NCI-H526 (cell line): Measurements from ENCODE around the gene LMAN1L.

Source experiments
- DNase-seq, 2 experiments: peaks; one replicate each; lab custom pipeline; 2025; lab: John Stamatoyannopoulos, UW

The LMAN1L gene

DNA sequence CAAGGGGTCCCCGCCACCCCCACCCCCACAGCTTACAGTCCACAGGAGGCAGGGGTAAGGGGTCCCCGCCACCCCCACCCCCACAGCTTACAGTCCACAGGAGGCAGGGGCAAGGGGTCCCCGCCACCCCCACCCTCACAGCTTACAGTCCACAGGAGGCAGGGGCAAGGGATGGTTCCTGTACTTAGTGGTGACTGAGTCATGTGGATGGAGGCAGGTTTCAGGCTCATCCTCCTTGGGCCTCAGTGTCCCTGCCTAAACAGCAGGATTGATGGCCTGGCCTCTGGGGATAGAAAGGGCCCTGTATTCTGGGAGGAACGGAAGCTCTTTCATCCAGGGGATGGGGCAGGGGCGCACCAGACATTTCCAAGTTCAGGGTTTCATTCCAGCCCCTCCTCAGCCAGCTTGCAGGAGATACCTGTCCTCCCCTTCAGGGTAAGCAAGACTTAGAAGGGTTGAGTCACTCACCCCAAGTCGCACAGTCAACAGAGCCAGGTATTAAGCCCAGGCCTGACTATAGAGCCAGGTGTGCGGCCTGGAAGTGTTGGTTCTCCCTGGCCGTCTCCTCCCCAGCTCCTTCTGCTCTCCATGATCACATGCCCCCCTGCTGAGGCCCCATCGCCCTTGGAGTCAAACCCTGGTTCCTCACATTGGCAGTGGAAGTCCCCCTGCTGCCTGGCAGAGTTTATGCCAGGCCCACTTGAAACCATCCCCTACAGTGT, 18.2 kb upstream of the LMAN1L start:
- no peak for DNase-seq

DNA sequence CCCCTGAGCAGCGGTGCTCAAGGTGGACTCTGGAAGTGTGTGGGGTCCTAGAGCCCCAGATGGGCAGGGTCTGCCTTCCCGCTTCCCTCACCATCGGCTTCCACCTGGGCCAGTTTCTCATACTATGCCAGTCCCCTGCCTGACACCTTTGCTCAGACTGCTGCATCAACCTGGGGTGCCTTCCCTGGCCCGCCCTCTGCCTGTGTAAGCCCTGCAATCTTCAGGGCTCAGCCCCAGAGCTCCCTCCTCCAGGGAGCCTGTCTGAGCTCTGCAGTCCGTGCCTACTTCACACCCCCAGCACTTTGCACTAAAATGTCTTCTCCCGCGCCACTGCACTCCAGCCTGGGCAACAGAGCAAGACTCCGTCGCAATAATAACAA, 17.7 kb upstream of the LMAN1L start:
- no peak for DNase-seq

DNA sequence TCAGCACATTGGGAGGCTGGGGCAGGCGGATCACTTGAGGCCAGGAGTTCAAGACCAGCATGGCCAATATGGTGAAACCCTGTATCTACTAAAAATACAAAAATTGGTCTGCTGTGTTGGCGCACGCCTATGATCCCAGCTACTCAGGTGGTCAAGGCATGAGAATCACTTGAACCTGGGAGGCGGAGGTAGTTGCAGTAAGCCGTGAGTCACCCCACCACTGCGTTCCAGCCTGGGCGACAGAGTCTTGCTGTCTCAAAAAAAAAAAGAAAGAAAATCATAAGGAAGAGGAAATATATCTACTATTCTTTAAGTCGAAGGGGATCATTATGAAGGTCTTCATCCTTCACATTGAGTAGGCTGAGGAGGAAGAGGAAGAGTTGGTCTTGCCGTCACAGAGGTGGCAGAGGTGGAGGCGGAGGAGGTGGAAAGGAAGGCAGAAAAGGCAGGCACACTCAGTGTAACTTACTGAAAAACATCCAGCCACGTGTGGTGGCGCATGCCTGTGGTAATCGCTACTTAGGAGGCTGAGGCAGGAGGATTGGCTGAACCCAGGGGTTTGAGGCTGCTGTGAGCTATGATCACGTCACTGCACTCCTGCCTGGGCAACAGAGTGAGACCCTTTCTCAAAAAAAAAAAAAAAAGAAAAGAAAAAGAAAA, 16.5 kb upstream of the LMAN1L start:
- no peak for DNase-seq

DNA sequence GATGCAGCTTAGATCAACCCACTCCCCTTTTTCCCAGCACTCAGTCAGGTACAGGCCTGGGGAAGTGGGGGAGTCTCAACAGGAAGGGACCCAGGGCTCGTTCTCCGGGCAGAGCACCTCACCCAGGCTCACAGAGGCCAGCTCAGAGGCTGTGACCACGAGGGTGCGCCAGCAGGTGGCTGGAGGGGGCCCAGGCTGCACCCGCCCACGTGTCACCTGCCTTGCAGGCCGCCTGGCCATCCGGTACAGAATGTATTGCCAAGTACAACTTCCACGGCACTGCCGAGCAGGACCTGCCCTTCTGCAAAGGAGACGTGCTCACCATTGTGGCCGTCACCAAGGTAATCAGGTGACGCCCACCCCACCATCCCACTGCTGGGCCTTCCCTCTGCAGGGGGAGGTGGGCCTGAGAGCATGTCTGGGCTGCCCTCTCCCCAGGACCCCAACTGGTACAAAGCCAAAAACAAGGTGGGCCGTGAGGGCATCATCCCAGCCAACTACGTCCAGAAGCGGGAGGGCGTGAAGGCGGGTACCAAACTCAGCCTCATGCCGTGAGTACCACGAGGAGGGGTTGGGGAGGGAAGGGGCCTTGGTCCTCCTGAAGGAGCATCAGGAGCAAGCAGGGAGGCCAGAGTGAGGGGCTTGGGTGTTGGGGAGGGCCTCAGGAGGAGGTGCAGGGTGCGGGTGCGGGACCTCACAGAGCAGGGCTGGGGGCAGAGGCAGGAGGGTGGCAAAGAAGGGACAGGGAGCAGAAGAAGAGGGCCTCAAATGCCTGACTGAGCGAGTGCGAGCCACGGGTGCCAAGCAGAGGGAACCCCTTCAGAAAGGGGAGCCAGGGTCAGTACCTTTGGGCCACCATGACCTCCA, 14.0 kb upstream of the LMAN1L start:
- no peak for DNase-seq

DNA sequence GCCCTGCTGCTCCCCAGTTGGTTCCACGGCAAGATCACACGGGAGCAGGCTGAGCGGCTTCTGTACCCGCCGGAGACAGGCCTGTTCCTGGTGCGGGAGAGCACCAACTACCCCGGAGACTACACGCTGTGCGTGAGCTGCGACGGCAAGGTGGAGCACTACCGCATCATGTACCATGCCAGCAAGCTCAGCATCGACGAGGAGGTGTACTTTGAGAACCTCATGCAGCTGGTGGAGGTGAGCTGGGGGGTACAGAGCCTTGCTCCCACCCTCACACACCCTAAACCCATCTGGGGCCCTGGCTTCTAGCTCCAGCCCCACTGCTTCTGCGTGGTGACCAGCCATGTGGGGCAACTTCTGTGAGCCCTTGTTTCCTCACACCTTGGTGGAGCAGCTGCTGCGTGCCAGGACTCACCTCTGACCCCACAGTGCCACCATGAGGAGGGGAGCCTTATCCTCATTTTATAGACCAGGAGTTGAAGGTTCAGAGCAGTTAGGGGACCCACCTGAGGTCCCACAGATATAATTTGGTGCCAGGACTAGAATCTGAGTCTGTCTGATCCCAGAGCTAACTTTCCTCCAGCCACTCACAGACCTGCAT, 13.3 kb upstream of the LMAN1L start:
- DNase-seq = no peak

DNA sequence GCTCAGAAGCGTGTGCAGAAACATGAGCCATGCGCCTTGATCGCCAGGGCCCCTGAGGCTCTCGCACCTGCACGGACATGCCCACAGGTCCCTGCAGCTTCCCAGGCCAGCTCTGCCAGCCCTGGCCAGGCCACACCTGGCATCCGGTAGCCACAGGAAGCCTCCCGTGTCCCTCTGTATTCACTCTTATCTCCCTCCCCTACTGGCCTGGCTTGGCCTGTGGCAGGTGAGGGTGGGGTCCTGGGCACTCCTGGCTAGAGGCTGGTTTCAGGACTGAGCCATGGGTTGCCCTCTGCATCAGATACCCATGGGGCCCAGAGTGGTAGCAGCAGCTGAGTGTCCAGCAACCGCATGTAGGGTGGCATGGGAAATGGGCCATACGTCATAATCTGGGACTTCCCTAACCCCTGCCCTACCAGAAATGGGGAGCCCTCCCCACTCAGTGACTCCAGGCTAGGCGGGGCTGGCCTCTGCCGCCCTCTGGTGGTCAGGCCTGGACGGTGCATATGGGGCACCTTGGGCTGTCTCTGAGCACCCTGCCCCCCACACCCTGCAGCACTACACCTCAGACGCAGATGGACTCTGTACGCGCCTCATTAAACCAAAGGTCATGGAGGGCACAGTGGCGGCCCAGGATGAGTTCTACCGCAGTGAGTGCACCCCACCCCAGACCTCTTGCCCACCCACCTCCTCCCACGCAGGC, 12.6 kb upstream of the LMAN1L start:
- DNase-seq = peak; percentile 32 to 79

DNA sequence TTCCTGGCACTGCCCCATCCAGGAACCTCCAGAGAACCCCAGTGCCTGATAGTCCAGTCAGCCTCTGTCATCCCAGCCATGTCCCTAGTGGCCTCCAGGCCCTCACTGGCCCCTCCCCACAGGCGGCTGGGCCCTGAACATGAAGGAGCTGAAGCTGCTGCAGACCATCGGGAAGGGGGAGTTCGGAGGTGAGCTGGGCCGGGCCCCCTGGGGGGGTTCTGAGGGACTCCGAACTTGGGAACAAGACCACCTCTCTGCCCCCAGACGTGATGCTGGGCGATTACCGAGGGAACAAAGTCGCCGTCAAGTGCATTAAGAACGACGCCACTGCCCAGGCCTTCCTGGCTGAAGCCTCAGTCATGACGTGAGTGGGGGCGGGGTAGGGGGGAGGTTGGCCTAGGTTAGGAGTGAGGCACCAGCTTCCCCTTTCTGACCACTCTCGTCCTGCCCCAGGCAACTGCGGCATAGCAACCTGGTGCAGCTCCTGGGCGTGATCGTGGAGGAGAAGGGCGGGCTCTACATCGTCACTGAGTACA, 12.0 kb upstream of the LMAN1L start:
- no peak for DNase-seq

DNA sequence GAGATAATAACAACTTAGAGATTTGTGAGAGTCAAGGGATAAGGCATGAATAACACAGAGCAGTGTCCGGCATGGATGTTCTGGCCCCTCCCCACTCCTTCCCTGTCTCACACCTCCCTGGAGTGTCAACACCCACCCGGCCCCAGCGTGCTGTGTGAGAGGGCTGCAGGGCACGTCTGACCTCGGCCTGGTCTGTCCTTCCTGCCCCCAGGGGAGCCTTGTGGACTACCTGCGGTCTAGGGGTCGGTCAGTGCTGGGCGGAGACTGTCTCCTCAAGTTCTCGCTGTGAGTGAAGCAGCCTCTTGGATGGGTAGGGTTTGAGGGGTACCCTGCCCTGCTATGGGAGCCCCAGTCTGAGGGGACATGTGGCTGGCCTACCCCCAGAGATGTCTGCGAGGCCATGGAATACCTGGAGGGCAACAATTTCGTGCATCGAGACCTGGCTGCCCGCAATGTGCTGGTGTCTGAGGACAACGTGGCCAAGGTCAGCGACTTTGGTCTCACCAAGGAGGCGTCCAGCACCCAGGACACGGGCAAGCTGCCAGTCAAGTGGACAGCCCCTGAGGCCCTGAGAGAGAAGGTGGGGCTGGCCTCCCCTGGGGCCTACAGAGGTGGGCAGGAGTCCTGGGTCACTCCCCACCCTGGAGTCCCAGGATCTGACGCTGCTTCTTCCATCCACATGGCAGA, 11.2 kb upstream of the LMAN1L start:
- DNase-seq = no peak

DNA sequence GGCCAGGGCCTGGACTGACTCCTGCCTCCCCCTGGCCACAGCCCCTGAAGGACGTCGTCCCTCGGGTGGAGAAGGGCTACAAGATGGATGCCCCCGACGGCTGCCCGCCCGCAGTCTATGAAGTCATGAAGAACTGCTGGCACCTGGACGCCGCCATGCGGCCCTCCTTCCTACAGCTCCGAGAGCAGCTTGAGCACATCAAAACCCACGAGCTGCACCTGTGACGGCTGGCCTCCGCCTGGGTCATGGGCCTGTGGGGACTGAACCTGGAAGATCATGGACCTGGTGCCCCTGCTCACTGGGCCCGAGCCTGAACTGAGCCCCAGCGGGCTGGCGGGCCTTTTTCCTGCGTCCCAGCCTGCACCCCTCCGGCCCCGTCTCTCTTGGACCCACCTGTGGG, 10.3 kb upstream of the LMAN1L start:
- no peak for DNase-seq

DNA sequence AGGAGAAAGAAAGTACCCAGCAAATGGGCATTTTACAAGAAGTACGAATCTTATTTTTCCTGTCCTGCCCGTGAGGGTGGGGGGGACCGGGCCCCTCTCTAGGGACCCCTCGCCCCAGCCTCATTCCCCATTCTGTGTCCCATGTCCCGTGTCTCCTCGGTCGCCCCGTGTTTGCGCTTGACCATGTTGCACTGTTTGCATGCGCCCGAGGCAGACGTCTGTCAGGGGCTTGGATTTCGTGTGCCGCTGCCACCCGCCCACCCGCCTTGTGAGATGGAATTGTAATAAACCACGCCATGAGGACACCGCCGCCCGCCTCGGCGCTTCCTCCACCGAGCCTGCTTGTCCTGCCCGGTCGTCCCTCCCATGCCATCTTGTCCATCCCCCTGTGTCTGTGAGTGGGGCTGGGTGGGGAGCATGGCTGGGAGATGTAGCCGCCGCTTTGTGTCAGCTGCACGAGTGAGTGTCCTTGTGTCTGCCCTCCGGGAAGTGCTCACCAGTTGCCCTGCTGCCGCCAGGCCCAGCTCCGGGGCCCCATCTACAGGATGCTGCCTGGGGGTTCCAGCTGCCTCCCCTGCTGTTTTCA, 9.7 kb upstream of the LMAN1L start:
- no peak for DNase-seq

DNA sequence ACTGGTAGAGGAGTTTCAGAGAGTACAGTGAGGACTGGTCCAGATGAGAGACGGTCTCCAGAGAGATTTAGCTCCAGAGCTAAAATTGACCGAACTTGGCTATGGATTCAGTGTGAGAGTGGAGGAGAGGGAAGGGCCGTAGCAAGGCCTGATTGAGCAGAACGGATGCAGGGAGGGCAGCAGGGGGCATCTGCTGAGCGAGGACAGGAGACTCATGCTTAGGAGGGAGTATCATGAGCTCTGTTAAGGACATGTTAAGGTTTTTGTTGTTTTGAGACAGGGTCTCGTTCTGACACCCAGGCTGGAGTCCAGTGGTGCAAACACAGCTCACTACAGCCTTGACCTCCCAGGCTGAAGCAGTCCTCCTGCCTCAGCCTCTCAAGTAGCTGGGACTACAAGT, 7.7 kb upstream of the LMAN1L start:
- no peak for DNase-seq

DNA sequence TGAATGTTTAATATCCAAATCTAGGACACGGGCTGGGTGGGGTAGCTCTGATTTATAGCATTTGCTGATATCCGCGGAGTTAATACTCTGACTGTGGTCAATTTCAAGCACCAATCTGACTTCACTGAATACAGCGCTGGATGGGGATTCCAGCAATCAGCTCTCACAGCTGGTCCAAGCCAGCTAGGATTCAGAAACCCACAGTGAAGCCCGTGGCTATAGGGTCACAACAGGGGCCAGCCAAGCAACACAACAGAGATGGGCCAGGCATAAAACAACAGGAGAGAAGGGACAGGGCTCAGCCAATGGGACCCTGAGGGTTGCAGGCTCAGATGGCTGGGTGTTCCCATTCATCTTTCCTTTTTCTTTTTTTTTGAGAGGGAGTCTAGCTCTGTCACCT, 5.4 kb upstream of the LMAN1L start:
- no peak for DNase-seq

DNA sequence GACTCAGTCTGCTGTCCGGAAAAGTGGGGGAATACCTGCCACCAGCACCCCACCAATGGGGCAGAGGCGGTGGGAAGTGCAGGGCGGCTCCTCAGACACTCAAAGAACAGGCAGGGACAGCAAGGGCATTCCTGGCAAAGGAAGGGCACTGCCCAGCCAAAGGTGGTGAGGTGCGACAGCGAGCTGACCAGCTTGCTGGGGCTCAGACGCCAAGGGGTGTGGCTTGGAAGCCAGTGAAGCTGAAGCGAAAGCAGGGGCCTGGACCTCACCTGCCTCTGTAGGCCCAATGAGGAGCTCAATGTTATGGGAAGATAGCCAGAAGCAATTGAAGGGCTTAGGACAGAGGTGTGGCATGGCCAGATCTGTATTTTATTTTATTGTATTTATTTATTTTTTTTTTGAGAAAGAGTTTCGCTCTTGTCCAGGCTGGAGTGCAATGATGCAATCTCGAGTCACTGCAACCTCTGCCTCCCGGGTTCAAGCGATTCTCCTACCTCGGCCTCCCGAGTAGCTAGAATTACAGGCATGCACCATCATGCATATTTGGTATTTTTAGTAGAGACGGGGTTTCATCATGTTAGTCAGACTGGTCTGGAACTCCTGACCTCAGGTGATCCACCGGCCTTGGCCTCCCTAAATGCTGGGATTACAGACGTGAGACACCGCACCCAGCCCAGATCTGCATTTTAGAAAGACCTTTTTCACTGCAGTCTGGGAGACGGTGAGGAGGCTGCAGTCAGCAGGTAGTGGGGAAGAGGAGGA, 4.4 kb upstream of the LMAN1L start:
- DNase-seq = no peak

DNA sequence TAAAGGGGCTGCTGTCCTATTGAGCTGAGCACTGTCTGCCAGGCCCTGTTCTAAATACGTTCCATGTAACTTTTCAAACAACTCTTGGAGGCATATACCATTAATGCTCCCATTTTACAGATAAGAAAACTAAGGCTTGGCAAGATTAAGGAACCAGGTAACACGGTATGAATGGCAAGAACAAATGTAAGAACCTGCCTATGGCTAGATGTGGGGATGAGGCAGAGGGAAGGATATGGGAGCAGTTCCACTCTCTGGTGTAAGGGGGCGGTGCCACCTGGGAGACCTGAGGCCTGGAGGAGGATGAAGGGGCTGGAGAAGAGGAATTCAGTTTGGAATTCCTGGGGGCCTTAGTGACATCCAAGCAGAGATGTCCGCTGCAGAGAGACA, 3.8 kb upstream of the LMAN1L start:
- peak in 1 of 2 experiments; percentile 16 for DNase-seq

DNA sequence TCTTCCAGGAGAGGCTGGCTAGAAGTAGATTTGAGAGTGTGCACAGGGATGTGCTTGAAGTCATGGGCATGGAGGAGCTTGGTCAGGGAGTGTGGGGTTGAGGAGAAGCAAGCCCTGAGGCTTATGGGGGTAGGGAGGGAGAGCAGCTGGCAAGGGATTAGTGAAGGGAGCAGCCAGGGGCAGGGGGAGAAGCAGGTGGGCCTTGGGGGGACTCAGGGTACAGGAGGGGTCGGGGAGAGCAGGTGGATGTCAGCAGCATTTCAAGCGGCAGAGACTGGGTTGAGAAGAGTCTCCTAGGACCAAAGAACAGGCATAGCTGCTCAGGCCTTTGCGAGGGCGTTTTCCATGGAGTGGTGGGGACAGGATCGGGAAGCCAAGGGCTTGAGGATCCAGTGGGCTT, 3.4 kb upstream of the LMAN1L start:
- no peak for DNase-seq

DNA sequence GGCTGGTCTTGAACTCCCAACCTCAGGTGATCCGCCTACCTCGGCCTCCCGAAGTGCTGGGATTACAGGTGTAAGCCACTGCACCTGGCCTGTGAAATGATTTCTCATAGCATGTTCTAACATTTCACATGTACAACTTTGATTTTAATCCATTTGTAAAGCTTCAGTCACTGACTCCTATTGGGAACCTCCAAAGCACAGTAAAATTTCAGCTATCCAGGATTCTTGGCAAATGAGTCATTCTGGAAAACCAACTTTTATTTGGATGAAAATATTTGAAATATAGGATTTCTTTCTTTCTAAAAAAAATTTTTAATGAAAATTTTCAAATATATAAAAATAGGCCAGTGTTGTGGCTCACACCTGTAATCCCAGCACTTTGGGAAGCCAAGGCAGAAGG, 2.7 kb upstream of the LMAN1L start:
- DNase-seq = no peak

DNA sequence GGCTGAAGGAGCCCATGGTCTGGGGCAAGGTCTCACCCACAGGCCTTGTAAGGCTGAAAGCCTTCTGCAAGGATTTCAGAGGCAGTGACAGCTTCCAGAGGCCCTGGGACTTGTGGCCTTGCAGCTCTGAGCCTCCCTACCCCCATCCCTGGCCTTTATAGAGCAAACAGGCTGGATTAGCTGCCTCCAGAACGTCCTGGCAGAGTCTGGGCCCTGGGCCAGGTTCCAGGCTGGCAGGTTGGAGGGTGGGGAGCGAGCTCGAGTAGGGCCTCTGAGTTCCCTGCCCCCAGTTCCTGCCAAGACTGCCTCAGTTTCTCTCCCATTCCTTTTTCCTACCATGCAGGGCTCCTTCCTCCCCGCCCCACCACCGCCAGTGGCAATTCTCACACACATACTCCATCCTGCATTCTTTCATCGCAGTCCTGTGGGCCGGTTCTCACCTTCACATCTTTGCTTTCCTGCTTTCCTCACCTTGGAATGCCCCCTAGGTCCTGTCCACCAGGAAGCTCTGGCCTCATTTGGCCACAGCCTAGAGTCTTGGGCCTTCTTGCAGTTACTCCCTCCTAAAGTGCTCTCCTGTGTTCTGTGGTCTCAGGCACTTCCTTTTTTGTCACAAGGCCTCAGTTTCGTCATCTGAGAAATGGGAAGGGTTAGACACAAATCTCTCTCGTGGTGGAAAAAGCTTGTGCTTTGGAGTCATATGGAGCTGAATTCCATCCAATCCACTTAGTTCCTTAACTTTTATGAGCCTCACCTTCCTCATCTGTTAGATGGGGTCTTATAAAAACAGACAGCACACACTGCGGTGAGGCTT, 2.7 kb downstream of the LMAN1L start:
- DNase-seq = no peak

DNA sequence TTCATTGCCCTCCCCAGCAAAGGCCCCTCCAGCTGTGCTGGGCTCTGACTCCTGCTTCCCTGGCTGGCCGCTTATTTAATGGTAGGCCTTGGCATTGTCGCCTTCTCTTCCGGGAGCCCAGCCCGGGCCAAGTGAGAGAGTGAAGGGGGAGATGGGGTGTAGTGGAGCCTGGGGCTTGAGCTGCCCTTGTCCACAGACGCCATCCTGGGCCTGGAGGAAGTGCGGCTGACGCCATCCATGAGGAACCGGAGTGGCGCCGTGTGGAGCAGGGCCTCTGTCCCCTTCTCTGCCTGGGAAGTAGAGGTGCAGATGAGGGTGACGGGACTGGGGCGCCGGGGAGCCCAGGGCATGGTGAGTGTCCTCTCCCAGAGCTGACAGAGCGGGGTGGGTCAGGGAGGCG, 3.3 kb downstream of the LMAN1L start:
- DNase-seq = no peak
